Measurements from ENCODE around the gene ZNF524. TPM values are rescaled to one million over a fixed set of nuclear protein-coding genes. Genes with fewer than 3 reads are reported as not detected.

ZNF524 gene
- total and polyA plus RNA-seq, 4 donors, result 12.6 to 62.5 (median 28.2) TPM

DNA sequence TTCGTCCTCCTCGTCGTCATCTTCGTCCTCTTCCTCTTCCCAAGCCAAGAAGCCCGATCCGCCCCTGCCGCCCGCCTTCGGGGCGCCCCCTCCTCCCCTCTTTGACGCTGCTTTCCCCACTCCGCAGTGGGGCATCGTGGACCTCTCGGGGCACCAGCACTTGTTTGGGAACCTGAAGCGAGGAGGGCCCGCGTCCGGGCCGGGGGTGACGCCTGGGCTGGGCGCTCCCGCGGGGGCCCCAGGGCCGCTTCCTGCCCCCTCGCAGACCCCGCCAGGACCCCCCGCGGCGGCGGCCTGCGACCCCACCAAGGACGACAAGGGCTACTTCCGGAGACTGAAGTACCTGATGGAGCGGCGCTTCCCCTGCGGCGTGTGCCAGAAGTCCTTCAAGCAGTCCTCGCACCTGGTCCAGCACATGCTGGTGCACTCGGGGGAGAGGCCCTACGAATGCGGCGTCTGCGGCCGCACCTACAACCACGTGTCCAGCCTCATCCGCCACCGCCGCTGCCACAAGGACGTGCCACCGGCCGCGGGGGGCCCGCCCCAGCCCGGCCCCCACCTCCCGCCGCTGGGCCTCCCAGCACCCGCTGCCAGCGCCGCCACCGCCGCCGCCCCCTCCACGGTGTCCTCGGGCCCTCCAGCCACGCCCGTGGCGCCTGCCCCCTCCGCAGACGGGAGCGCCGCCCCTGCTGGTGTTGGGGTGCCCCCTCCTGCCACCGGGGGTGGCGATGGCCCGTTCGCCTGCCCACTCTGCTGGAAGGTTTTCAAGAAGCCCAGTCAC lies 14.0 kb downstream of the ZNF524 start:
- Histone ChIP-seq H3K4me1 (ENCODE audit: control insufficient read depth in 5 of 5, insufficient read depth in 5 of 5, low read length in 5 of 5) (peaks cover 0 to 9% (median 6%) of the 10 kb centered on the region in 5 donors), H3K36me3 (ENCODE audit: control insufficient read depth in 4 of 4, insufficient read depth in 4 of 4, low read length in 4 of 4) (peaks cover 13 to 52% (median 21%) of the 10 kb centered on the region in 4 donors), H3K27me3 (ENCODE audit: control insufficient read depth in 3 of 3, insufficient read depth in 3 of 3, low read length in 2 of 3) (no peaks in the 10 kb centered on the region), H3K9me3 (ENCODE audit: control insufficient read depth in 4 of 4, insufficient read depth in 3 of 4, low read length in 3 of 4) (no peaks in the 10 kb centered on the region), H3K27ac (ENCODE audit: low read depth in 1 of 2, low read length in 1 of 2) (no peak overlapping the region), H3K4me3 (no peak overlapping the region), H3K9ac (ENCODE audit: insufficient read depth in 1 of 2, low read length in 2 of 2) (no peak overlapping the region)
- TF ChIP-seq, protein P1, sequence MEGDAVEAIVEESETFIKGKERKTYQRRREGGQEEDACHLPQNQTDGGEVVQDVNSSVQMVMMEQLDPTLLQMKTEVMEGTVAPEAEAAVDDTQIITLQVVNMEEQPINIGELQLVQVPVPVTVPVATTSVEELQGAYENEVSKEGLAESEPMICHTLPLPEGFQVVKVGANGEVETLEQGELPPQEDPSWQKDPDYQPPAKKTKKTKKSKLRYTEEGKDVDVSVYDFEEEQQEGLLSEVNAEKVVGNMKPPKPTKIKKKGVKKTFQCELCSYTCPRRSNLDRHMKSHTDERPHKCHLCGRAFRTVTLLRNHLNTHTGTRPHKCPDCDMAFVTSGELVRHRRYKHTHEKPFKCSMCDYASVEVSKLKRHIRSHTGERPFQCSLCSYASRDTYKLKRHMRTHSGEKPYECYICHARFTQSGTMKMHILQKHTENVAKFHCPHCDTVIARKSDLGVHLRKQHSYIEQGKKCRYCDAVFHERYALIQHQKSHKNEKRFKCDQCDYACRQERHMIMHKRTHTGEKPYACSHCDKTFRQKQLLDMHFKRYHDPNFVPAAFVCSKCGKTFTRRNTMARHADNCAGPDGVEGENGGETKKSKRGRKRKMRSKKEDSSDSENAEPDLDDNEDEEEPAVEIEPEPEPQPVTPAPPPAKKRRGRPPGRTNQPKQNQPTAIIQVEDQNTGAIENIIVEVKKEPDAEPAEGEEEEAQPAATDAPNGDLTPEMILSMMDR (IDR thresholded peaks at IDR 0.05; ENCODE audit: control extremely low read depth, extremely low read depth), result no peak
- no peak for DNase-seq
- no peak for ATAC-seq (ENCODE audit: insufficient read depth, low FRiP score)
- 96% methylated on average over 56 to 75 of the region's 75 CpGs for WGBS, 2 donors

DNA sequence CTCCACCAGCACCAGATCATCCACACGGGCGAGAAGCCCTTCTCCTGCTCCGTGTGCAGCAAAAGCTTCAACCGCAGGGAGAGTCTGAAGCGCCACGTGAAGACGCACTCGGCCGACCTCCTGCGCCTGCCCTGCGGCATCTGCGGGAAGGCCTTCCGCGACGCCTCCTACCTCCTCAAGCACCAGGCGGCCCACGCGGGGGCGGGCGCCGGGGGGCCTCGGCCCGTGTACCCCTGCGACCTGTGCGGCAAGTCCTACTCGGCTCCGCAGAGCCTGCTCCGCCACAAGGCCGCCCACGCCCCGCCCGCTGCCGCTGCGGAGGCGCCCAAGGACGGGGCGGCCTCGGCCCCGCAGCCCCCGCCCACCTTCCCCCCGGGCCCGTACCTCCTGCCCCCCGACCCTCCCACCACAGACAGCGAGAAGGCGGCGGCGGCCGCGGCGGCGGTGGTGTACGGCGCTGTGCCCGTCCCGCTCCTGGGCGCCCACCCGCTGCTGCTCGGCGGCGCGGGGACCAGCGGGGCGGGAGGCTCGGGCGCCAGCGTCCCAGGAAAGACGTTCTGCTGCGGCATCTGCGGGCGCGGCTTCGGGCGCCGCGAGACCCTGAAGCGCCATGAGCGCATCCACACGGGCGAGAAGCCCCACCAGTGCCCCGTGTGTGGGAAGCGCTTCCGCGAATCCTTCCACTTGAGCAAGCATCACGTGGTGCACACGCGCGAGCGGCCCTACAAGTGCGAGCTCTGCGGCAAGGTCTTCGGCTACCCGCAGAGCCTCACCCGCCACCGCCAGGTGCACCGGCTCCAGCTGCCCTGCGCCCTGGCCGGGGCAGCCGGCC lies 14.8 kb downstream of the ZNF524 start:
- no peak overlapping the region for H3K4me3 ChIP-seq
- DNase-seq (no peak), ATAC-seq (ENCODE audit: insufficient read depth, low FRiP score) (no peak)
- H3K36me3 ChIP-seq (ENCODE audit: control insufficient read depth in 4 of 4, insufficient read depth in 4 of 4, low read length in 4 of 4), result peaks cover 11 to 45% (median 15%) of the 10 kb centered on the region in 4 donors
- H3K9me3 ChIP-seq (ENCODE audit: control insufficient read depth in 4 of 4, insufficient read depth in 3 of 4, low read length in 3 of 4), result no peaks in the 10 kb centered on the region
- 98% methylated on average over 88 to 98 of the region's 98 CpGs for WGBS, 2 donors
- H3K27me3 ChIP-seq (ENCODE audit: control insufficient read depth in 3 of 3, insufficient read depth in 3 of 3, low read length in 2 of 3), result no peaks in the 10 kb centered on the region
- peaks cover 4 to 13% (median 9%) of the 10 kb centered on the region in 5 donors for H3K4me1 ChIP-seq (ENCODE audit: control insufficient read depth in 5 of 5, insufficient read depth in 5 of 5, low read length in 5 of 5)
- H3K9ac ChIP-seq (ENCODE audit: insufficient read depth in 1 of 2, low read length in 2 of 2), result no peak overlapping the region
- TF ChIP-seq, protein P1 (IDR thresholded peaks at IDR 0.05; ENCODE audit: control extremely low read depth, extremely low read depth), result no peak
- no peak overlapping the region for H3K27ac ChIP-seq (ENCODE audit: low read depth in 1 of 2, low read length in 1 of 2)

DNA sequence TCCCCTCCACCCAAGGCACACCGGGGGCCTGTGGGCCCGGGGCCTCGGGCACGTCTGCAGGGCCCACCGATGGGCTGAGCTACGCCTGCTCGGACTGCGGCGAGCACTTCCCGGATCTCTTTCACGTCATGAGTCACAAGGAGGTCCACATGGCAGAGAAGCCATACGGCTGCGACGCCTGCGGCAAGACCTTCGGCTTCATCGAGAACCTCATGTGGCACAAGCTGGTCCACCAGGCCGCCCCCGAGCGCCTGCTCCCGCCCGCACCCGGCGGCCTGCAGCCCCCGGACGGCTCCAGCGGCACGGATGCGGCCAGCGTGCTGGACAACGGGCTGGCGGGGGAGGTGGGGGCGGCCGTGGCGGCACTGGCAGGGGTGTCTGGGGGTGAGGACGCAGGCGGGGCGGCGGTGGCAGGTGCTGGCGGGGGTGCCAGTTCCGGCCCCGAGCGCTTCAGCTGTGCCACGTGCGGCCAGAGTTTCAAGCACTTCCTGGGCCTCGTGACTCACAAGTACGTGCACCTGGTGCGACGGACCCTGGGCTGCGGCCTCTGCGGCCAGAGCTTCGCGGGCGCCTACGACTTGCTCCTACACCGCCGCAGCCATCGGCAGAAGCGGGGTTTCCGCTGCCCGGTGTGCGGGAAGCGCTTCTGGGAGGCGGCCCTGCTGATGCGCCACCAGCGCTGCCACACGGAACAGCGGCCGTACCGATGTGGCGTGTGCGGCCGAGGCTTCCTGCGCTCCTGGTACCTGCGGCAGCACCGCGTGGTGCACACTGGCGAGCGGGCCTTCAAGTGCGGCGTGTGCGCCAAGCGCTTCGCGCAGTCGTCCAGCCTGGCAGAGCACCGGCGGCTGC lies 15.7 kb downstream of the ZNF524 start:
- 97 to 98% methylated on average over 84 to 88 of the region's 88 CpGs for WGBS, 2 donors

More for the DNA sequence above, 15.7 kb downstream of the ZNF524 start:
- no peak for ATAC-seq (ENCODE audit: insufficient read depth, low FRiP score)
- Histone ChIP-seq H3K9ac (ENCODE audit: insufficient read depth in 1 of 2, low read length in 2 of 2) (no peak overlapping the region), H3K9me3 (ENCODE audit: control insufficient read depth in 4 of 4, insufficient read depth in 3 of 4, low read length in 3 of 4) (no peaks in the 10 kb centered on the region), H3K27me3 (ENCODE audit: control insufficient read depth in 3 of 3, insufficient read depth in 3 of 3, low read length in 2 of 3) (no peaks in the 10 kb centered on the region), H3K27ac (ENCODE audit: low read depth in 1 of 2, low read length in 1 of 2) (no peak overlapping the region), H3K4me3 (no peak overlapping the region), H3K4me1 (ENCODE audit: control insufficient read depth in 5 of 5, insufficient read depth in 5 of 5, low read length in 5 of 5) (peaks cover 4 to 15% (median 13%) of the 10 kb centered on the region in 5 donors), H3K36me3 (ENCODE audit: control insufficient read depth in 4 of 4, insufficient read depth in 4 of 4, low read length in 4 of 4) (peaks cover 9 to 42% (median 14%) of the 10 kb centered on the region in 4 donors)
- TF ChIP-seq, protein P1 (IDR thresholded peaks at IDR 0.05; ENCODE audit: control extremely low read depth, extremely low read depth), result no peak
- DNase-seq, result no peak

Data from lung (tissue), 12 donors.